HG03575 (cell line): ENCODE results near the gene SPIRE2.
"Not testable (repeated sequence)": the region's sequence is repeated elsewhere in the genome, so short reads cannot be mapped to it uniquely, and the experiment has no call there.

ENCODE experiments used
- ATAC-seq: cut with Tn5 transposase; IDR thresholded peaks from one replicate; pipeline ENCODE4 v1.9.1; 2021; ENCODE audit not compliant: unreplicated experiment, insufficient number of reproducible peaks, low FRiP score; ENCODE audit errors: extremely low read depth

SPIRE2 gene

GRCh38 chr16:89859615-89860007, 31.3 kb downstream of the SPIRE2 start:
- no peak for ATAC-seq

- ATAC-seq, result no peak
These were observed 32.6 kb downstream of the SPIRE2 start for GRCh38 chr16:89860747-89861304.

GRCh38 chr16:89861648-89862047, 33.4 kb downstream of the SPIRE2 start:
- no peak for ATAC-seq

GRCh38 chr16:89862732-89863131, 34.5 kb downstream of the SPIRE2 start:
- no peak for ATAC-seq

- ATAC-seq, result no peak
These were observed 35.7 kb downstream of the SPIRE2 start for GRCh38 chr16:89863741-89864526.

- no peak for ATAC-seq
These were observed 36.2 kb downstream of the SPIRE2 start for GRCh38 chr16:89864527-89864820.

- ATAC-seq, result no peak
These were observed 39.6 kb downstream of the SPIRE2 start for GRCh38 chr16:89867918-89868317.

- ATAC-seq, result no peak
These were observed 41.6 kb downstream of the SPIRE2 start for GRCh38 chr16:89869911-89870310.

GRCh38 chr16:89870440-89870839, 42.2 kb downstream of the SPIRE2 start:
- ATAC-seq, result no peak

GRCh38 chr16:89871895-89872294, 43.6 kb downstream of the SPIRE2 start:
- ATAC-seq, result no peak

GRCh38 chr16:89873109-89873971, 45.1 kb downstream of the SPIRE2 start, which contains the start of gene TCF25:
Gene TCF25, plus strand, starts transcription at chr16:89873592. Its CDS starts 76 bp downstream, at chr16:89873668.
- ATAC-seq, result no peak

GRCh38 chr16:89873972-89874689, 45.9 kb downstream of the SPIRE2 start:
- no peak for ATAC-seq

- not testable (repeated sequence) for ATAC-seq
These were observed 50.8 kb downstream of the SPIRE2 start for GRCh38 chr16:89879123-89879522.

GRCh38 chr16:89880477-89881367, 52.4 kb downstream of the SPIRE2 start:
- no peak for ATAC-seq

GRCh38 chr16:89881368-89881730, 53.1 kb downstream of the SPIRE2 start:
- ATAC-seq, result no peak

- ATAC-seq, result no peak
These were observed 55.2 kb downstream of the SPIRE2 start for GRCh38 chr16:89883346-89884040.

GRCh38 chr16:89884041-89884421, 55.8 kb downstream of the SPIRE2 start:
- no peak for ATAC-seq

- no peak for ATAC-seq
These were observed 59.0 kb downstream of the SPIRE2 start for GRCh38 chr16:89887243-89887642.
